SIG-M5 (cell line): Measurements from ENCODE around the gene ARHGAP24.
"Not testable (repeated sequence)": the region's sequence is repeated elsewhere in the genome, so short reads cannot be mapped to it uniquely, and the experiment has no call there.

Experiments
- DNase-seq: peaks from one replicate; lab custom pipeline; 2025; lab: John Stamatoyannopoulos, UW

The ARHGAP24 gene

DNA sequence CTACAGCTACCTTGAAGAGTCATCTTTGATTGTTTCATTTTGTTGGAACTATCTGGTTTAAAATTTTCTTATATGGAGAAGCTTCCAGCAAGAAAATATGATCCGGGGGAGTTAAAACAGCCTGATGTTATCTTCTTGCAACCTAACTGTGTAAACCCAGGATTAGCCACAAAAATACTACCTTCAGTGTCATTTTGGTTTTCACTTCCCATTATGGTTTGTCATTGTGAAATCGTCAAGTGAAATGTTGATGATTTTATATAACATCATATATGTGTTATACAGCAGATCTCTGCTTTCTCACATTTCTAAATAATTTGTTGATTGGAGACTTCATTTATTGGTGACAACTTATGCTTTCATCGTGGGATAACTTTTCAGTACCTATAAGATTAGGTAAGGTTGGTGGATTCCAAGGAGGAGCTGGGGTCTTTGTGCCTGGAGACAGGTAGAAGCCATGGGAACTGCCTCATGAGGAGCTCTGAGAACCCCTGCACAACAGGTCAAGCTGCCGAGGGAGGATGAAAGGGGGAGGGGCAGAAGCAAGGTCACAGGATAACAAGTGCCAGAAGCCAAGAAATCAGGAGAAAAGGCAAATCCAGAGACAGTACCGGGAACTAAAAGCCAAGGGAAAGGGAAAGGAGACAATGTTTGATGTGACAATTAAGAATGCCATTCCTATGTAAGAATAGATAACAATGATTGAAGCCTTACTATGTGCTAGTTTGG lies 7.2 kb downstream of the ARHGAP24 start:
- no peak for DNase-seq

DNA sequence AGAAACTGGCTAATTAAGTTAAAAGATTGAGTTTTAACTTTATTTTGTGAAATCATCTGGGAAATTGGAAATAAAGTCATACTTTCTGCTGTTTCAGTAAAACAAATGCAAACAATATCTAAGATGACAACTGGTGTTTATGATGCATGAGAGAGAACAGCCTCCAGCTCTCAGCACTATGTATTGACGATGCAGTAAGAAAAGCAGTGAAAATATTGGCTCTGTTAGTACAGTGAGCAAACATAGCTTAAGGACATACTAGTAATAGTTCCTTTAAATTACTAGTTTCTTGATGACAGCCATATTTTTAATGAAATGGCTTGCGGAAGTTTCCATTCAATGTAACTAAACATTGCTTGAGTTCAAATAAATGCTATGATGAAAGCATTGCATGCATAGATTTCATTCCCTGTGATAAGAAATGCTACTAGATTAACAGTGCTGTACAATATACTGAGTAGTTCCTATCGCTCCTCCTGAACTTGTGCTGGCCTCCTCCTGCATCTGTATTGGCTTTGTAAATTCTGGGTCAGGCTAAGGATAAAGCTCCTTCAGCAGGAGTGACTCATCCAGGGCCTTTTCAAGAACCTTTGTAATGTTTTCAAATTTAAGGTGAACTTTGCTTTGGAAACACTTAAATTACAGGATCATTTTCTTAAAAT lies 11.6 kb downstream of the ARHGAP24 start:
- no peak for DNase-seq

DNA sequence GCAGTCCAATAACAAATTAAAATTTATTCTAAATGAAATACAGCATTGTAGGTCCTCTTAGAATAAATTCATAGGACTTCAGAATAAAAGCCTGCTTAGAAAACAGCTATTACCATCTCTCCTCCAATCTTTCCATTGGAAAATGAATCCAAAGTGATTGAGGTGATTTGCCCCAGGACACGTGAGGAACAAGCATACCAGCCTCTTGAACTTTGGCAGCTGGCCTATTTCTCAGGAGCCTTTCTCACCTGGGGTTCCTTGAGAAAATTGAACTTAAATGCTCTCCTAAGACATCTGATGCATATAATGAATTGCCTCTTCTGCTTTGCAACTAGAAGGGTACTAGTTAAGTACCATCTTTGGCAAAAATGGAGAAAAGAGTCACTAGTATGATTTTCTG lies 13.5 kb downstream of the ARHGAP24 start:
- no peak for DNase-seq

DNA sequence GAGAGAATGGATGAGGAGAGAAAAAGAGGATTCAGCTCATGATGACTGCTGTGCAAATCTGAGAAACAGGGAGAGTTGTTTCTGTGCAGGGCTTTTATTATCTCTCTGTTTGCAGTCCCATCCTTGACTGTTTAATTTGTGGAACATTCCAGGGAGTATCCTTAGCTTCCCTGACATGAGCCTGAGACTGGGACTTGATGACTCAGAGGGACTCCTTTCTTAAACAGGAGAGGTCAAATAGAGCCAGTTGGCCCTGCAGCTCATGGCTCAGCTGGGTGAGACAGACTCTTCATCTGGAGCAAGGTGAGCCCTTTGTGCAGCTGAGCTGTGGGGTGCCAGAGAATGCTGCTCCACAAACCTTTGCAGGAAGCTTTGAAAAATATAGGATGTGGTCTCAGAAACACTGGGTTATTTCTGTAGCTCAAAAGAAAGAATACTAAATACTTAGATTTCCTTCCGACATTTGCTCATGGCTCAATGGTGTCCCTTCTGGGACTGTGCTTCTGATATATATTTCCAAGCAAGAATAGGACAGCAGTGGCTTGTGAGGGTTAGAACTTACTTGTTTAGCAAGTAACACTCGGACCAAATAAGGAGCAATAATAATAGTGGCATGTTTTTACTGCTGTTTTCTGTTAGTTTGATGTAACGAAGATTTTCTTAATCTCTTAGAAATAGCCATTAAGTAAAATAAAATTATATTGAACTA lies 14.5 kb downstream of the ARHGAP24 start:
- no peak for DNase-seq

DNA sequence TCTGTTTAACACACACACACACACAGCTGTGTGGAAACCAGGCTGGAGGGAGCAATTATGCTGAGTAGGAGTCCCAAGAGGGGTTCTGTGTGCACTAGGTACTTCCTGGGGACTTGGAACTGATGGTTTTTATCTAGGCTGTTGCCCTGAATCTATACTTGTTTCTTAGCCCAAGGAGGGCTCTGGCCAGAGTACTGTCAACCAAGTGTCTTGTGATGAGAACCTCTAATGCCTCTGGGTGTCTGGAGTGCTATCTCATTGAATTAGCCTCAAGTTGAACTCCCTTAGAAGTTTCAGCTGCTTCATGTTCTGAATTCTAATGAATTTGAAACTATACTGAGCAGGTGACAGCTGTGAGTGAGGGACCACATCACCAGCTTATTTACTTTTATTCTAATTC lies 16.6 kb downstream of the ARHGAP24 start:
- no peak for DNase-seq

DNA sequence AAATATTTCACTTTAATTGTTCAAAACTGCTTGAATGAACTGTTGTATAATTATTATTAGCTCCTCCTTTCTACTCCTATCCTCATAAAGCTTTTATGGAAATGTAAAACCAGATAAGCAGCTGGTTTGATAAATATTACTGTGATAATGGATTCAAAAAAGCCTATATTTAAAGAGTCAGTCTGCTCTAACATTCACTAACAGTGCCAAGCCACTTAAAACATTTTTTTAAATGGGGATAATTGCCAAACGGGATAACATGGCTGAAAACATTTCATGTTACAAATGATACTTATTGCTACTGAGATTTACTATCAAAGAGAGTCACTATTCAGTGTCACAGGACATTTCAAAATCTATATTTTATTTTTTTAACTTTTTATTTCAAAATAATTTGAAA lies 17.4 kb downstream of the ARHGAP24 start:
- DNase-seq: no peak

DNA sequence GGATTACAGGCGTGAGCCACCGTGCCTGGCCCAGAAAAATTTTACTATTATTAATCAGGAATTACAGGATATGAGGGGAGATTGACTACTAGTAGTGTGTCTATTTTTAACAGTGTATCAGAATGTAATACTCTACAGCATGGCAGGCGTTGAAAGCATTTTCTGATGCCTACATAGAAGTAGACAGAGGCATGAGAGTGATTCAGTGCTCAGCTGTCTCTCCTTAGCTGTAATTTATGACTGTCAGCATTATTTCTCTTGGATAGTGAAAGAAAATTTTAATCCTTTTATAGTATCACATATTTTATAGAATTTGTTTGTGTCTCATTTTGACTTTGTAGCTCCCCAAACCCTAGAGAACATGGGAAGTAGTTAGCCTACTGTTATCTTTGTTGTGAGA lies 20.7 kb downstream of the ARHGAP24 start:
- DNase-seq: no peak

DNA sequence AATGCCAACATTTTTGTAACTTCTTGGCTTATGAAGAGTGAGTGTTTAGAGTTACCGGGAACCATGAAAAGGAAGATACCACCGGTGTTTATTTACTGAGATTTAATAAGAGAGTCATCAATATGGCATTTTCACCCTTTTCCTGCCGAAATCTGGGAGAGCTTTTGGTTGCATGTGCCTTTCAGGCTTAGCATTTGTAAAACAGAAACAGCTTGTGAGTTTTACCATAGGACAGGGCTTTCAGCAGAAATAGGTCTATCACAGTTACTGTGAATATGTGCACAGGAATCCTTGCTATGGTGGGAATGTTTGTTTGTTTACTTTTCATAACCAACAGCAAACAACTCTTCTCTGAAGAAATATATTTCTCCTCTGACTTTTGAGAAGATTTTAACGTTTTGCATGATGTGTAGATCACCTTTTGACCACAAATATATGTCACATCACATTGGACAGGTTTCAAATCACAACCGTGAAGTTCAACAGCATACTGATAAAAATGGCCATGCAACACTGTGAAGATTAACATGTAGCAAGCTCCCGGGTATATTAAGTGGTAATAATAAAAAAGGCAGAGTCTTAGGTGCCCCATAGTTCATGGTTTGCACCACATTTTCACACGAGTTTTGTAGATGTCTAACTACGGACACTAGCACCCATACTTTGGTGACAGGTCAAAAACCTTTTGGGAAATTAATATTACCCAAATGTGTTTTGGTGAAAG lies 21.3 kb downstream of the ARHGAP24 start:
- no peak for DNase-seq

DNA sequence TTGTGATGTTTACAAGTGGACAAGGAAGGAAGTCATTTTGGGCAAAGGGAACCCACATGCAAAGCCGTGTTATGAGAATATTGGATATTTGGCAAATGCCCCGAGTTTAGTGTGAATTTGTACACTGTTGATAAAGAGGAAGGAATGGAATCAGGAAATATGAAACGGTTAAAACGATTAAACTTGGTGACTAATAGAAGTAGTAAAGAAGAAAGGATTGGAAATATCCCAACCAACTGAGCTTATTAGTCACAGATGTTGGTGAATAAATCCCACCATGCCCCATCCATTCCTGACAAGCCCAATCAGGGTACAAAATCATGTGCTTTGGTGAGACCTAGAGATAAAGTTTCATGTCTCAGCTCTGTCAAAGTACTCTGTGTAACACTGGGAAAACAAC lies 22.0 kb downstream of the ARHGAP24 start:
- DNase-seq: no peak

DNA sequence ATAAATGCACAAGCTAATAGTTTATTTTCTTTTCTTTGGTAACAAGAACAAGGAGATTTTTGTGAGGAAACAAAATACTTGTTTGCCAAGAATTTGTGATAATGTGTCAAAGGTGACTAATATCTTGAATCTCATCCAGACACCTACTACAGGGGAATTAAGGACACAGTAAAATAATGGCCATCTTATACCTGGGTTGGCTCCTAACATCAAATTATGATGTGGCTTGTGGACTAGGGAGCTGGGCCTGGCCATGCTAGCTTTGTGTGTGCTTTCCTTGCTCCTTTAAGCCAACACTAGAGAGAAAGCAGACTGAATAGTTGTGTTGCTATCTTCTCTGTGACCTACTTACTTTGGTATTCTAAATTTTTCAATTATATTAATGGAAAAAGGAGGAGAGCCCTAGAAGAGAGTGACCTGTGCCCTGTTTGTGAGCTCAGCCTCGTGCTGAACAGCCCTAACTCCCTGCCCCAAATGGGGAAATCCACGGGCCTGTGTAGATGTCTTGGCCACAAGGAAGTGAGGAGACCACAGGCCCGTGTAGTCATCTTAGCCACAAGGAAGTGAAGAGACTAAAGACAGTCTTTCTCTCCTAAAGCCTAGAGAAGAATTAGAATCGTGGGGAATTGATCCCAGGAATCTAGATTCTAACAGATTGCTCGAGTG lies 23.3 kb downstream of the ARHGAP24 start:
- DNase-seq: no peak

DNA sequence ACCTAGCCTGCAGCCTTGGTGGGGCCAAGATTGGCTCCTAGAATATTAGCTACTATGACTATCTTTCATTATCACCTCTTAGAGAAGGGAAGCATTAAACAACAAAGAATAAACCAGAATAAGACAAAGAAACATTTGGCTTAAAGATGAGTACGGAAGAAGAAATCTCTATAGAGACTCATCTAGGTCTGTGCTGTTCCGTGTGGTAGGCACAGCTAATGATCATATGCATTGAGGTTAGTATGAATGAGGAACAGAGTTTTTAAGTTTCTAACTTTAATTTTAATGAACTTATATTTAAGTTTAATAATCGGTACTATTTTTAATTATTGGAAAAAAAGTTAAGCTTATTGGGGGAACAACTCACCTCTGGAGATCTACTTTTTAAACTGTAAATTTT lies 24.6 kb downstream of the ARHGAP24 start:
- DNase-seq: no peak

DNA sequence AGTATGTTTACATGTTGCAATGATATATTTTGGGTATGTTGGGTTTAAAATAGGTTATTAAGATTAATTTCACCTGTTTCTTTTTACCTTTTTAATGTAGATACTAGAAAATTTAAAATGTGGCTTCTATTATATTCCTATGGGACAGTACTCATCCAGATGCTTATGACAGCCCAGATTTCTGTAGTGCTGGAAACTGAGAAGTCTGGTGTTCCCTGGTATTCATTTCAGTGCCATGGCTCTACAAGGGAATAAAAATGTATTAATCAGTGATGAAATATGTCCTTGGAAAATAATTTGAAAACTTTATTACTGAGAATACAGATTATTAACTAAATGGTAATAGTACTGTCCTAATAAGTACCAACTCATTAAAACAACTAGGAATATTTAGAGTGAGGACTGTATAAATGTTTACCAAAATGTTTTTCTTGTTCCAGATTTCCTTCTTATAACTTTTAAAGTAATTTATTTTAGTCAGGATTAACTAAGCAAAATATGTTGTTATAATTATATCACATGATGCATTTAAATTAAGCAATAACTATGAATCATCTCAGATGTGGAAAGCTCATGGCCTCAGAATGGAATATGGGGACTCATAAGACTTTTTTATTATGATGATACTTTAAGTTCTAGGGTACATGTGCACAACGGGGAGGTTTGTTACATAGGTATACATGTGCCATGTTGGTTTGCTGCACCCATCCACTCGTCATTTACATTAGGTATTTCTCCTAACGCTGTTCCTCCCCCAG lies 25.3 kb downstream of the ARHGAP24 start:
- DNase-seq: no peak

DNA sequence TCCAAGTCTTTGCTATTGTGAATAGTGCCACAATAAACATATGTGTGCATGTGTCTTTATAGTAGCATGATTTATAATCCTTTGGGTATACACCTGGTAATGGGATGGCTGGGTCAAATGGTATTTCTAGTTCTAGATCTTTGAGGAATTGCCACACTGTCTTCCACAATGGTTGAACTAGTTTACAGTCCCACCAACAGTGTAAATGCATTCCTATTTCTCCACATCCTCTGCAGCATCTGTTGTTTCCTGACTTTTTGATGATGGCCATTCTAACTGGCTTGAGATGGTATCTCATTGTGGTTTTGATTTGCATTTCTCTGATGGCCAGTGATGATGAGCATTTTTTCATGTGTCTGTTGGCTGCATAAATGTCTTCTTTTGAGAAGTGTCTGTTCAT lies 26.2 kb downstream of the ARHGAP24 start:
- not testable (repeated sequence) for DNase-seq

DNA sequence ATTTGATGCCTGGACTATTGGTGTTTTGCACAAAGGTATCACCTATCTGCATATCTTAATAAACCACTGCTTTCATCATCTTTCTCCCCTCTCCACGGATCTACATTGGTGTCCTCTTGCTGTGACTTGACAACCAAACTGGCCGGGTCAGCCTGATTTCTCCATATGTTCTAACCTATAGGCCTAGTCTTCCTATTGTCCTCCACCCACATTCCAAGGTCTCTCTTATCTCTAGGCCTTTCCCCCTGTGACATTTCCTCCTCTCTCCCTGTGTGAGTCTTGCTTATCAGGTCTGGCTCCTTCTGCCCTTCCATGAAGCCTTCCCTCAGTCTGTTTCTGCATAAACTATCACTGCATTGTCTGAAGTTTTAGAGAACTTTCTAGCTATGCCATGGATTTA lies 33.7 kb downstream of the ARHGAP24 start:
- DNase-seq: no peak

DNA sequence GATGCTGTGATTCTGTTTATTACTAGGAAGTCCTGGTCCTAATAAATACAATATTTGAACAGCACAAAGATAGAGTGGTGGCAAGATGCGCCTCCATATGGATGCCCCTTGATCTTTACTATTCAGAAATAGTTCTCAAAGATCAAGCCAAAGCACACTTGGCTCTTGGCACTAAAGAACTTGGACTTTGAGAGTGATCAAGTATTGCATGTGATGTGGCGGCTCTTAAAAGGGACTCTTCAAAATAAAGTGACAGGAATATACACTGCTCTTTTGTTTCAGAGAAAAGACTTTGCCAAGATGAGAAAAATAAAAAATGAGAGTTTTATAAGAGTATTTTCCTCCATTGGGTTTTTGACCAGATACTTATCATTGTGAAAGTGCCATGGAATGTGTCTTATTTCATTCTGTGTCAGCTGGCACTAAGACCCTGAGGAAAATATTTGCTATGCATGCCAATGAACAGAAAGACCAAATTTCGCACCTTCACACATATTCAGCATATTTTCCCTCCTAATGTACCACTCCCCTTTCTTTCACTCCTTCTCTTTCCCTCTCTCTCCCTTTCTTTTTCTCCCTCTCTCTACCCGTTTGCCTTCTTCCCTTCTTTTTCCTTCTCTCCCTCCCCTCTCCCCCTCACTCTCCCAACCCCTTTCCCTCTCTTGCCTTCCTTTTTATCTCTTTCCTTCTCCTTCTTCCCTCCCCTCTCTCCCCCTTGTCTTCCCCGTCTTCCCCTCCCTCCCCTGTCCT lies 35.1 kb downstream of the ARHGAP24 start:
- DNase-seq: no peak

DNA sequence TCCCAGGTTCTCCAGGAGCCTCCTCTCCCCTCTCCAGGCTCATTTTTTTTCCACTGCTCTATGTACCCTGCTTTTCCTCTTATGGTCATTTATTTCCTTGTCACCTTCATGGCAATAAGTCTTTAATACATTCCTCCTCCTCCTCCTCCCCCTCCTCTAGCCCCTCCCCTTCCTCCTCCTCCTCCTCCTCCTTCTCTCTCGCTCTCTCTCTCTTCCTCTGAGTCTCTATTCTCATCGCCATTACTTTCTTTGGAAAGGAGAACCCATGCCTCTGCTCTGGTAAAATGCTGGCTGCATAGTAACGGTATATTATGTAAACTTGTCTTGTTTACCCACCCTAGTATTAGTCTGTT lies 35.7 kb downstream of the ARHGAP24 start:
- no peak for DNase-seq

DNA sequence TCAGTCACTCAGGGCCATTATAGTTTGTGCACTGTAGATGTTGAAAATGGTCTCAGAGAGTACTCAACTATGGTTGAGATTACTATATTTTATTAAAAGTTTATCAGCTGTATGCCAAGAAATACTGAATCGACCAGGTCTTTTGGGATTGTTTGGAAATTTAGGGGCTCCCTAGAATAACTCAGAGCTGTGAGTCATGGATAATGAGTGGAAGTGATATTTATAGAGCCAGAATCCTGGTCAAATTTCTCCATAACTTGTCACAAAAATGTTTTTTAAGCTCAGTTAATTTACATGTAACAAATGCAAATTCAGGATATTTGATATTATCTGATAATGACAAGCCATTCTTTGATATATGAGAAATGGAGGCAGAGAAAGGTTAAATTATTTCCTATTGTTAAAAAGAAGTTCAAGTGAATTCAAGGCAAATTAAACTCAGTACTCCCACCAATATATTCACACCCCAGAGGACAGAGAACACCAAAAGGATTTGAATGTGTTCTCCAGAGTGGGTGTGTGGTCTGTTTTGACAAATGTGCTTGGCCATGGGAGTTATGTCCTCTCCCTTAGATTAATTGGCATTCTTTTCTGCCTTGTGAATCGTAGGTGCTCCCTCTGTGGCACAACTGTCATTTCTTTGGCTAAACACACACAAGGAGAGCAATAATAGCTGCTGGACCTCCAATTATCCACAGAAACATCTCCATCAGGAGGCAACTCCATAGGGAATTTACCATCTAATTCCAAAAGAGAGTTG lies 37.7 kb downstream of the ARHGAP24 start:
- DNase-seq: no peak

DNA sequence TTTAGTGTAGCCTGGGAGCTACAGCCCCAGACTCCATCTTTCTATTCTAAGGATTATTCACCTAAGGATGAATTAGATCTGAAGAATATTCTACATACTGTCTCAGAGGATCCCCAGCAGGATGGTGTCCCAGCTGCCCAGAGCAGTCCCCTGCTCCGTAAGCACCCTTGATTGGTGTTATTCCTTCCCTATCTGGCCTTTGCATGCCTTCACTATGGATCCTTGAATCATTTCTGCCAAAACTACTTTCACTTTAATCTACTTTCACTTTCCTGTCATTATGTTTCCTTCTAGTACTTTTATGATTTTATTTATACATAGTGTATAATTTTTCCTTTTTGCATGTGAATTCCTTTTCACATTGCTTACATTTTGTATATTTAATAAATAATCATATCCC lies 39.2 kb downstream of the ARHGAP24 start:
- DNase-seq: no peak

DNA sequence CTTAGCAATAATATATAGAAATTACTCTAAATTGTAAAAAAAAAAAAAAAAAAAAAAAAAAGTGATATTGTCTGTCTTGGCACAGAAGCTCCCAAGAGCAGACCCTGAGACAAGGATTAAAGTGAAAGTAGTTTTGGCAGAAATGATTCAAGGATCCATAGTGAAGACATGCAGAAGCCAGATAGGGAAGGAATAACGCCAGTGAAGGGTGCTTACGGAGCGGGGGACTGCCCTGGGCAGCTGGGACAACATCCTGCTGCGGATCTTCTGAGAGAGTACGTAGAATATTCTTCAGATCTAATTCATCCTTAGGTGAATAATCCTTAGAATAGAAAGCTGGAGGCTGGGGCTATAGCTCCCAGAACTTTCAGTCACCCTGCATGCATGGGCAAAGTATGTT lies 39.8 kb downstream of the ARHGAP24 start:
- DNase-seq: no peak

DNA sequence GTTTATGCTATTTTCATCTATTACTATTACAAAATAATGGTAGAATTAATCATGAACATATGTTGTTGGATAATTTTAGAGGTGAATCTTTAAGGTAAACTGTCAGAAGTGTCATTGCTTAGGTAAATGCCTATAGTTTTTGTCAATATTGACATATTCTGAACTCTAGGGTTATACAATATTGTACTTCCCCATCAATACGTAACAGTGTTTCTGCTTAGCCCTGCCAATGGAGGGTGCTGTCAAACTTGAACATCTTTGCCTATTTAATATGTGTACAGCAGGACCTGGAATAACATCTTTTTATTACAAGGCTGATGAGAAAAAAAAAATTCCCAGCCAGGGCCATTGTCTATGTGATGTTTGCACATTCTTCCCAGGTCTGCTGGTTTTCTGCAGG lies 40.8 kb downstream of the ARHGAP24 start:
- no peak for DNase-seq
